Measurements from ENCODE around the gene E2F2. TPM values are rescaled to one million over a fixed set of nuclear protein-coding genes. Genes with fewer than 3 reads are reported as not detected.
A peak's percentile ranks its signal among the peaks of the same experiment; 100 is the strongest.

E2F2 gene
- total and polyA plus RNA-seq, 7 experiments from 2014 or later: 0.14 to 65.7 (median 2.5) TPM; not detected in 3

DNA sequence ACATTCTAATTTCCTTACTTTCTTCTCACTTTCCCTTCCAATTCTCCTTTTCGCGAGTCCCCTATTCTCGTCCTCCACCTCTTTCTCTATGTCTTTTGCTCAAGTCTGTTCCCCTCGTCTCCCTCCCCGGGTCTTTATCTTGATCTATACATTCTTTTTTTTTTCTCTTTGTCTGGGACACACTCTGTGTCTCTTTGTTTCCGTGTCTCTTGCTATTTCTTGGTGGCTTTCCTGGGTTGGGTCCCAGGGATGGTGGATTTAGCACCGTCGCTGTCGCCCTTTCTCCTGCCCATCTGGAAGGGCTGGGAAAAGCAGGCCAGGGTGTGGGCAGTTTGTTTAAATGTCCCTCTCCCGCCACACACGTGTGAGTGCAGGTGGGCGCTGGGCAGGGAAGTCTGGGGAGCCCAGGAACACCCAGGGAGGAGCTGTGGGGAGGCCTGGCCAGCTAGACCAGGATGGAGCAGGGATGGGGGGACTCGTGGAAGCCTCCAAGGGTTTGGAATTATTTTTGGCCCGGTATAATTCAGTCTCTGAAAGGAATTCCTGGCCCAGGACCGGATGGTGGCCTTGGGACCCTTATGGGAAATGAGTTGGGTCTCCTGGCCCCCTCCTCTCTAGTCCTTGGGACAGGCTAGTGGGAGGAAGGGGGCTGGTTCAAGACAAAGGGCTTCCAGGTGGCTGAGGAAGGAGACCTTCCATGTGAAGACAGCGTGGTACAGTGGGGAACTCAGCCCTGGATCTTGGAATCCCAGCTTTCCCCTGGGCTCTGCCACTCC lies 37.8 kb upstream of the E2F2 start:
- no peaks in the 10 kb centered on the region for H3K36me3 ChIP-seq (ENCODE audit: control insufficient read depth in 2 of 3, insufficient read depth in 3 of 3, low read length in 3 of 3)
- ChIA-PET CTCF (interaction anchor here (0.9 to 2.1 kb wide), 3 partner anchors 9 to 69 kb away, joined by 3 to 9 read pairs (median 3); no protein-coding TSS in a partner anchor), POLR2A (interaction anchor here (0.8 to 57.7 kb wide), 7 partner anchors 8 to 64 kb away, joined by 3 to 1267 read pairs (median 8); partner anchors contain the start of gene ID3)
- H3K4me3 ChIP-seq (ENCODE audit: low read length): peak overlapping the region; percentile 37
- peaks cover 0 to 4% of the 10 kb centered on the region in 2 donors for H3K4me1 ChIP-seq (ENCODE audit: control insufficient read depth in 2 of 2, insufficient read depth in 2 of 2, low read length in 2 of 2)
- H3K27ac Mint-ChIP-seq: peak overlapping the region; percentile 3 to 96 (median 81)
- H3K36me3 Mint-ChIP-seq: peaks cover 0 to 6% (median 0%) of the 10 kb centered on the region in 5 donors
- intact Hi-C loops (cut with micrococcal nuclease): loop anchor here in 1 of 2 donors (1.0 kb wide), 2 partner anchors 8 to 9 kb away; partner anchors contain the start of gene ID3
- H3K27ac ChIP-seq (ENCODE audit: low read depth, low read length): no peak overlapping the region
- peaks cover 0 to 1% (median 0%) of the 10 kb centered on the region in 11 donors for H3K9me3 Mint-ChIP-seq
- H3K9me3 ChIP-seq (ENCODE audit: control insufficient read depth in 2 of 3, low read length in 3 of 3): no peaks in the 10 kb centered on the region
- H3K27me3 ChIP-seq (ENCODE audit: control insufficient read depth in 2 of 2, insufficient read depth in 2 of 2, low read length in 2 of 2): no peaks in the 10 kb centered on the region
- DNase-seq: no peak
- H3K4me3 Mint-ChIP-seq: peak overlapping the region; percentile 78 to 98 (median 94)
- H3K27me3 Mint-ChIP-seq: peaks cover 0 to 66% (median 6%) of the 10 kb centered on the region in 5 donors
- H3K4me1 Mint-ChIP-seq: peaks cover 9 to 41% (median 29%) of the 10 kb centered on the region in 7 donors
- no peak for ATAC-seq

GRCh38 chr1:23567996-23568607 lies 37.1 kb upstream of the E2F2 start:
- DNase-seq: no peak
- H3K4me1 ChIP-seq (ENCODE audit: control insufficient read depth in 2 of 2, insufficient read depth in 2 of 2, low read length in 2 of 2): peaks cover 0 to 4% of the 10 kb centered on the region in 2 donors
- no peak for ATAC-seq
- Mint-ChIP-seq H3K4me3 (peak overlapping the region; percentile 78 to 98 (median 94)), H3K4me1 (peaks cover 14 to 44% (median 36%) of the 10 kb centered on the region in 7 donors), H3K27me3 (peaks cover 0 to 72% (median 6%) of the 10 kb centered on the region in 5 donors), H3K36me3 (peaks cover 0 to 6% (median 0%) of the 10 kb centered on the region in 5 donors), H3K27ac (peak overlapping the region in 8 of 9 donors; percentile 15 to 96 (median 83)), H3K9me3 (peaks cover 0 to 1% (median 0%) of the 10 kb centered on the region in 11 donors)
- ChIA-PET POLR2A (interaction anchor here (0.8 to 57.7 kb wide), 6 partner anchors 9 to 65 kb away, joined by 3 to 1267 read pairs (median 8); partner anchors contain the start of gene ID3), CTCF (interaction anchor here (2.1 kb wide), 1 partner anchor 69 kb away, joined by 9 read pairs; no protein-coding TSS in a partner anchor)
- intact Hi-C loops (cut with micrococcal nuclease): loop anchor here in 1 of 2 donors (1.0 kb wide), 2 partner anchors 8 to 9 kb away; partner anchors contain the start of gene ID3
- no peak overlapping the region for H3K27ac ChIP-seq (ENCODE audit: low read depth, low read length)
- no peaks in the 10 kb centered on the region for H3K36me3 ChIP-seq (ENCODE audit: control insufficient read depth in 2 of 3, insufficient read depth in 3 of 3, low read length in 3 of 3)
- no peaks in the 10 kb centered on the region for H3K9me3 ChIP-seq (ENCODE audit: control insufficient read depth in 2 of 3, low read length in 3 of 3)
- peak overlapping the region; percentile 37 for H3K4me3 ChIP-seq (ENCODE audit: low read length)
- no peaks in the 10 kb centered on the region for H3K27me3 ChIP-seq (ENCODE audit: control insufficient read depth in 2 of 2, insufficient read depth in 2 of 2, low read length in 2 of 2)

DNA sequence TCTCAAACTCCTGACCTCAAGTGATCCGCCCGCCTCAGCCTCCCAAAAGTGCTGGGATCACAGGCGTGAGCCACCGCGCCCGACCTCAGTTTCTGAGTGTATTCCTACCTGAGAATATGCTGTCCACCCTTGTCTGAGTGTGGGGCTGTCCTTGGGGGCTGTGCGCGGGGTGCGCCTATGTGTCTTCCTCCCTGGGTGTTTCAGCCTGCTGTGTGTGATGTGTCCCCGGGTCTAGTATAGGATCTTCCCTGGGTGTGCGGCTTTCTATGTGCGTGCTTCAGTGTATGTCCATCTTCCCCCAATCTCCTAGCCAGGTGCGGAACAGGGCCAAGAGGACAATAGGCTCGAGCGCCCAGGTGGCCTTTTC lies 36.6 kb upstream of the E2F2 start:
- Histone ChIP-seq H3K9me3 (ENCODE audit: control insufficient read depth in 2 of 3, low read length in 3 of 3) (no peaks in the 10 kb centered on the region), H3K4me1 (ENCODE audit: control insufficient read depth in 2 of 2, insufficient read depth in 2 of 2, low read length in 2 of 2) (peaks cover 0 to 5% of the 10 kb centered on the region in 2 donors), H3K27ac (ENCODE audit: low read depth, low read length) (no peak overlapping the region), H3K27me3 (ENCODE audit: control insufficient read depth in 2 of 2, insufficient read depth in 2 of 2, low read length in 2 of 2) (no peaks in the 10 kb centered on the region), H3K4me3 (ENCODE audit: low read length) (no peak overlapping the region), H3K36me3 (ENCODE audit: control insufficient read depth in 2 of 3, insufficient read depth in 3 of 3, low read length in 3 of 3) (no peaks in the 10 kb centered on the region)
- Mint-ChIP-seq H3K27ac (peak overlapping the region in 6 of 9 donors; percentile 48 to 88 (median 67)), H3K27me3 (peaks cover 0 to 76% (median 6%) of the 10 kb centered on the region in 5 donors), H3K36me3 (peaks cover 0 to 6% (median 0%) of the 10 kb centered on the region in 5 donors), H3K4me1 (peaks cover 15 to 48% (median 41%) of the 10 kb centered on the region in 7 donors), H3K4me3 (peak overlapping the region; percentile 59 to 98 (median 86)), H3K9me3 (peaks cover 0 to 1% (median 0%) of the 10 kb centered on the region in 11 donors)
- no peak for DNase-seq
- ChIA-PET CTCF (no interaction called here), POLR2A (interaction anchor here (0.8 to 57.7 kb wide), 8 partner anchors 9 to 65 kb away, joined by 3 to 1267 read pairs (median 8); partner anchors contain the start of gene ID3)
- ATAC-seq: no peak
- intact Hi-C loops (cut with micrococcal nuclease): no loop called here

DNA sequence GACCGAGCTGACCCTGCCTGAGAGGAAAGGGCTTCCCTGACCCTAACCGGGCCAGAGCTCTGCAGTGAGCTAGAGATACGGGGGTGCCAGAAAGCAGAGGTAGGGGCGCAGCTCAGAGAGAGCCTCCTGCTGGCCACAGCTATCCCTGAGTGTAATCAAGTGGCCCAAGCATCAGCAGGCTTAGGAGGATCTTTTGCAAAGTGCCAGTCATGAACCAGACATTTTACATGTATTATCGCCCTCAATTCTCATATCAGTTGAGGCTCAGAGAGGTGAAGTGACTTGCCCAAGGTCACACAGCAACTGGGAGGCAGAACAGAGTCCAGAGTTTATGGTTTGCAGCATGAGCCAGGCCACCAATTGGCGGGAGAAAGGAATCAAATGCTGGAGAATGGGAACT lies 35.3 kb upstream of the E2F2 start:
- H3K4me1 Mint-ChIP-seq: peaks cover 24 to 60% (median 53%) of the 10 kb centered on the region in 7 donors
- no peaks in the 10 kb centered on the region for H3K9me3 ChIP-seq (ENCODE audit: control insufficient read depth in 2 of 3, low read length in 3 of 3)
- intact Hi-C loops (cut with micrococcal nuclease): no loop called here
- POLR2A ChIA-PET: interaction anchor here (0.8 to 57.7 kb wide), 4 partner anchors 7 to 54 kb away, joined by 4 to 1267 read pairs (median 16); partner anchors contain the start of gene ID3
- H3K36me3 ChIP-seq (ENCODE audit: control insufficient read depth in 2 of 3, insufficient read depth in 3 of 3, low read length in 3 of 3): no peaks in the 10 kb centered on the region
- no peak for ATAC-seq
- CTCF ChIA-PET: no interaction called here
- H3K4me1 ChIP-seq (ENCODE audit: control insufficient read depth in 2 of 2, insufficient read depth in 2 of 2, low read length in 2 of 2): peaks cover 0 to 13% of the 10 kb centered on the region in 2 donors
- no peaks in the 10 kb centered on the region for H3K27me3 ChIP-seq (ENCODE audit: control insufficient read depth in 2 of 2, insufficient read depth in 2 of 2, low read length in 2 of 2)
- peak overlapping the region in 2 of 9 donors; percentile 59 to 80 for H3K27ac Mint-ChIP-seq
- no peak overlapping the region for H3K4me3 ChIP-seq (ENCODE audit: low read length)
- H3K27ac ChIP-seq (ENCODE audit: low read depth, low read length): no peak overlapping the region
- no peak for DNase-seq
- peaks cover 0 to 6% (median 0%) of the 10 kb centered on the region in 5 donors for H3K36me3 Mint-ChIP-seq
- peaks cover 0 to 1% (median 0%) of the 10 kb centered on the region in 11 donors for H3K9me3 Mint-ChIP-seq
- H3K27me3 Mint-ChIP-seq: peaks cover 0 to 83% (median 6%) of the 10 kb centered on the region in 5 donors
- peak overlapping the region in 9 of 10 donors; percentile 15 to 96 (median 71) for H3K4me3 Mint-ChIP-seq

DNA sequence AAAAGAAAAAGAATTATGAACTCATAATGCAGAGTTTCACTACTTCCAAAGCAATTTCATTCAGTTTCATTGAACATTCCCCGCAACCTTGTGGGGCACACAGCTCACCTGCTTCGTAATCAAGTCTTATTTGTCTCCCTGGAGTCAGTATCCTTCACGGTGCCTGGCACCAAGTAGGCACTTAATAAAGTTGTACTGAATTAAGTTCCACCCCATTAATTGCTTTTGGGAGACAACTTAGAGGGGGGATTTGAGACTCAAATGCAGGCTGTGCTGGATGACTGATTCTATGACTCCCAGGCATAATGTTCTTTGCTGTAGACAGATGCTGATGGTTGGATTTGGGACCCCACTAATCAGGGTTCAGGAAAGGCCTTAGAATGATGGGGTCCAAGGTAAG lies 34.7 kb upstream of the E2F2 start:
- Histone ChIP-seq H3K4me1 (ENCODE audit: control insufficient read depth in 2 of 2, insufficient read depth in 2 of 2, low read length in 2 of 2) (peaks cover 0 to 13% of the 10 kb centered on the region in 2 donors), H3K27me3 (ENCODE audit: control insufficient read depth in 2 of 2, insufficient read depth in 2 of 2, low read length in 2 of 2) (no peaks in the 10 kb centered on the region), H3K9me3 (ENCODE audit: control insufficient read depth in 2 of 3, low read length in 3 of 3) (no peaks in the 10 kb centered on the region), H3K36me3 (ENCODE audit: control insufficient read depth in 2 of 3, insufficient read depth in 3 of 3, low read length in 3 of 3) (no peaks in the 10 kb centered on the region), H3K27ac (ENCODE audit: low read depth, low read length) (no peak overlapping the region), H3K4me3 (ENCODE audit: low read length) (no peak overlapping the region)
- peak overlapping the region in 3 of 9 donors; percentile 51 to 80 (median 59) for H3K27ac Mint-ChIP-seq
- ChIA-PET CTCF (interaction anchor here (0.8 kb wide), 1 partner anchor 26 kb away, joined by 3 read pairs; no protein-coding TSS in a partner anchor), POLR2A (interaction anchor here (3.9 to 57.7 kb wide), 2 partner anchors 11 to 32 kb away, joined by 27 to 1267 read pairs; no protein-coding TSS in a partner anchor)
- ATAC-seq (no peak), DNase-seq (no peak)
- H3K36me3 Mint-ChIP-seq: peaks cover 0 to 6% (median 0%) of the 10 kb centered on the region in 5 donors
- H3K4me3 Mint-ChIP-seq: peak overlapping the region in 6 of 10 donors; percentile 21 to 86 (median 68)
- H3K9me3 Mint-ChIP-seq: peaks cover 0 to 1% (median 0%) of the 10 kb centered on the region in 11 donors
- intact Hi-C loops (cut with micrococcal nuclease): no loop called here
- H3K27me3 Mint-ChIP-seq: peaks cover 0 to 86% (median 6%) of the 10 kb centered on the region in 5 donors
- H3K4me1 Mint-ChIP-seq: peaks cover 24 to 64% (median 56%) of the 10 kb centered on the region in 7 donors
